ENCODE results near the gene TAF13.

- TF ChIP-seq EZH2 (IDR thresholded peaks at IDR 0.05): no peak
- no peak for TF ChIP-seq POLR2A (IDR thresholded peaks at IDR 0.05; ENCODE audit: borderline replicate concordance, extremely low read depth, insufficient read depth, insufficient read length)
- no peak for TF ChIP-seq CTCF (IDR thresholded peaks at IDR 0.05 in 2 of 3, conservative IDR thresholded peaks at IDR 0.05 in 1 of 3; ENCODE audit: borderline replicate concordance in 1 of 3, insufficient read depth in 1 of 3, low read depth in 2 of 3, low read length in 2 of 3)
- no peak for TF ChIP-seq ZNF274 (IDR thresholded peaks at IDR 0.05; ENCODE audit: low read depth, low read length)
- no peak for TF ChIP-seq TCF7L2 (IDR thresholded peaks at IDR 0.05; ENCODE audit: borderline replicate concordance, extremely low read depth, insufficient read depth, insufficient read length)
- no peak for TF ChIP-seq YY1 (IDR thresholded peaks at IDR 0.05; ENCODE audit: extremely low read depth, insufficient replicate concordance, low read depth, low read length)
- TF ChIP-seq SP1 (IDR thresholded peaks at IDR 0.05; ENCODE audit: low read depth): no peak
- no peak for TF ChIP-seq ELF1 (IDR thresholded peaks at IDR 0.05; ENCODE audit: borderline replicate concordance, low read depth)
- no peak for TF ChIP-seq REST (IDR thresholded peaks at IDR 0.05; ENCODE audit: low read depth)
Observed at GRCh38 chr1:109069294-109069693, 6.5 kb downstream of the TAF13 start.
